T1000 (cell line): ENCODE data around the gene PPTC7.
"Not testable (repeated sequence)": the region's sequence is repeated elsewhere in the genome, so short reads cannot be mapped to it uniquely, and the experiment has no call there.

Source experiments
- DNase-seq: peaks from one replicate; lab custom pipeline; 2025; ENCODE audit warnings: mixed read lengths; lab: John Stamatoyannopoulos, UW

The PPTC7 gene, protein sequence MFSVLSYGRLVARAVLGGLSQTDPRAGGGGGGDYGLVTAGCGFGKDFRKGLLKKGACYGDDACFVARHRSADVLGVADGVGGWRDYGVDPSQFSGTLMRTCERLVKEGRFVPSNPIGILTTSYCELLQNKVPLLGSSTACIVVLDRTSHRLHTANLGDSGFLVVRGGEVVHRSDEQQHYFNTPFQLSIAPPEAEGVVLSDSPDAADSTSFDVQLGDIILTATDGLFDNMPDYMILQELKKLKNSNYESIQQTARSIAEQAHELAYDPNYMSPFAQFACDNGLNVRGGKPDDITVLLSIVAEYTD

DNA sequence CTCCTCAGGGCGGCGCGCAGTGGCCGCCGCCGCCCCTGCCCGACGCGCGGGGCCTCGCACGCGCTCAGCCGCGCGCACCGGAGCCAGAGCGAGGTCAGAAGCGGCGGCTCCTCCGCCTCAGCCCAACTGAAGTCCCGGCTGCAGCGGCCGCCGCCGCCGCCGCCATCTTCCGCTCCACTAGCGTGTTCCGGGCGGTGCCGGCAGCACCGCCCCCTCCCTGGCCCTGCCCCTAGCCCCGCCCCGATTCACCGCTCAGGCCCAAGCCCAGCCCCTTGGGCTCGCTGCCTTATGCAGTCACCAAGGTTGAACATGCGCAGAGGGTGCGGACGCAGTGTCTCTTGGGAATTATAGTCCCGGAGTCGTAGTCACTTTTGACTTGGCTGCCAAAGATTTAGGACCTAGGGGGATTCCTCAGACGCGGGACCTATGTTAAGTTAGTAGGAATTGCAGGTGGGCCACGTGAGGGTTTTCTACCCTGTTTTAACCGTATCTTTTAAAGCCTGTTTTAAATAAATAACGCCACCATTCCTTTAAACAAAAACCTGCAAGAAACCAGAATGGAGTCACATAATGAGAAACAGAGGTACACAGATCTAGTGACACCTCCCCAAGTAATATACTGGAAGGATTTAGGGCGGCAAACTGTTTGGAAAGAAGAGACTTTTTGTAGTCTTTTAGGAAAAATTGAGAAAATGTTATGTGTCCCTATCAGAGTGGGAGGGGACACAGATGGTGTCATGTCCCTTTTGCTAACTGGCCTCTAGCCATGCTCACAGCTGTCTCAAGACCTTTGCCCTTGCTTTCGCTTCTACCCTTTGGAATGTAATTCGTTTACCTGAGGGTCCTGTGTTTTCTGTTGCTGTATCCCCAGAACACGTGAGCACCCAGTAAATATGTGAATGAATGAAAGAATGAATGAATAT lies at the start of gene PPTC7:
Gene PPTC7, minus strand, starts transcription at position 182 of the 923 bp plus-strand sequence. CDS start 287 bp downstream, outside the sequence.
- DNase-seq, result peak; percentile 87

DNA sequence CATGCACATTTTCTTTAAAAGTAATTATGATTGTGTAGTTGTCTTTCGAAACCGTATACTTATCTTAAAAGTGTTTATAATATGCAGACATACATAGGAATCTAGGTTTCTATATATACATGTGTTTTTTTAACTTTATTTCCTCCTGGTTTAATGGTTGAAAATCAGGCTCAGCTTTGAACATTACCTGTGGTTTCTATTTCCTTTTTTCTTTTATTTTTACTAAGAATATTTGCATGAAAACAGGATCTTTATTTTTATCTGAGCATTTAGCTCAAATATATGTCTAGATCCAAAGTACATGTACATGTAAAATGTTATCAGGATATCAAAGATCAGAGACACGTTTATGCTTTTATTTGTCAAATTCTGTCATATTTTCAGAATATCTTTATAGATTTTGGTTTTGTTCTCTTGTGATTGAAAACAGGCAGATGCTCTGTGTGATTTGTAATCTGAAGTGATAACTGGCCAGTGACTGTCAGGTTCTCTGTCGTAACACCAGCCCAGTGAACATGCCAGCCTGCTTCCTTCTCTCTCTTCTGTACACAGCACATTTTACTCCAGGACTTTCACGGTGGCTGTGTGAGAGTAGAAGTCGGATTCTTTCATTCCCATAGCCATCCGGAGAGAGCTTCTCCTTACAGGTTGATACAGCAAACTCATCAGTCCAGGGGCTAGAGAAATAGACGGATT lies 44.5 kb upstream of the PPTC7 start:
- no peak for DNase-seq

DNA sequence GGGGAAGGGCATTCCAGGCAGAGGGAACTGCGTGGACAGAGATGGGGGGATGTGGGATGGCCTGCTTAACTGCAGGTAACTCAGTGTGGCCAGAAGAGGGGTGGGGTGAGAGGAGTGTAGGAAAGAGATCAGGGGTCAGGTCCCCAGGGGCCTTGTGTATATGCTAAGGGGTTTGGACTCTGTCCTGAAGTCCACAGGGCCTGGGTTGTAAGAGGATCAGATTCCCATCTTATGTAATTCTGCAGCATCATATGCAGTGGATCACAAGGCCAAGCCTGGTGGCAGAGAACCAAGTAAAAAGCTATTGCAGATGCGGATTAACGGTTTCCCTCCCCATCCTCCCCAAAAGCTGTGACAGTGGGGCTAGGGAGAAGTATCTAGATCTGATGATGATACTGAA lies 39.5 kb upstream of the PPTC7 start:
- no peak for DNase-seq

DNA sequence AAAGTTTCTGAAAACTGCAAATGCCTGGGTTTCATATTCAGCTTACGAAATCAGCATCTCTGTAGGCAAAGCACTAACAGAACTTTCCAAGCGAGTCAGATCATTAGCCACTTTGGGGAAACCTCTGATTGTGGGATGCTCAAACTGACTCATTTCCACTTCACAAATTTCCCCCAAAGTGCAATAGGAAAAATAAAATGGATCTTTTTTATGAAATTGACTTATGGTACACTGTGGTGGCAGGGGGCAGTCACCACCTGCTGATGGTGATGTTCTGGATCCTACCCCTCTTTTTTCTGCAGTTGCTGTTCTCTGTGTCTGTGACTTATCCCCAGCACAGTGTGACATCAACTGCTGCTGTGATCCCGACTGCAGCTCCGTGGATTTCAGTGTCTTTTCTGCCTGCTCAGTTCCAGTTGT lies 36.4 kb upstream of the PPTC7 start:
- DNase-seq, result no peak

DNA sequence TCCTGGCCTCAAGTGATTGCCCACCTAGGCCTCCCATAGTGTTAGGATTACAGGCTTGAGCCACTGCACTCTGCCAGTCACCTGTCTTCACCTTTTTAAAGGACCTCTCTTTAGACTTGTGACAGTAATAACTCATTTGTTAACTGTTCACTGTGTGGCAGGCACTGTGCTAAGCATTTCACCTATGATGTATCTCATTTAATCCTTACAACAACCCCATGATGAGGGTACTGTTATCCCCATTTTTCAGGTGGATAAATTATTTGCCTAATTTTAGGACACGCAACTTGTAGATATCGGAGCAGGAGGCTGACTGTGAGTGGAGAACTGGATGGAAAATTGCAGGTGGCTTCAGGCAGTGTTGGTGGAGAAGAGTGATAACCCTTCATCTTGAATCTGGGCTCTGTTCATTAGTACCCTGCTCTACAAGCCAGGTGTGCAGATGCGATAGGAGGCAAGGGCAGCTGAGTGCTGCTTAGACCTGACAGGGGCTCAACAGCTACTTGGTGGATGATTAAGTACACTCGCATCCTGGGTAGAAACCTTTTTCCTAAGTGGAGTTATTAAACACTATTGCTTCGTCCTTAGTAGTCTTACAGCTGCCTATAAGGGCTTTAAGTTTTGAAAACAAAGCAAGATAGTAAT lies 33.5 kb upstream of the PPTC7 start:
- DNase-seq, result no peak

DNA sequence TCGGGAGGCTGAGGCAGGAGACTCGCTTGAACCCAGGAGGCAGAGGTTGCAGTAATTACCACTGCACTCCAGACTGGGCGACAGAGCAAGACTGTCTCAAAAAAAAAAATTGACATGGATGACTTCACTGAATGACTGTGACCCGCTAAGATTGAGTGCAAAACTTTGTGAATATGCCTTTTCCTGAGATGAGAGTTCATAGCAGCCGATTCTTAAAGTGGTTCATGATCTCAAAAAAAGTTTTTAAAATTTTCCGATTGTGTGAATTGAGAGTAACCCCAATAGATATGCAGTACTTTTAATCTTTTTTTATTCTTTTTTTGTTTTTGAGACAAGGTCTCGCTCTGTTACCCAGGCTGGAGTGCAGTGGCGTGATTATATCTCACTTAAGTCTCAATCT lies 32.1 kb upstream of the PPTC7 start:
- DNase-seq, result no peak

DNA sequence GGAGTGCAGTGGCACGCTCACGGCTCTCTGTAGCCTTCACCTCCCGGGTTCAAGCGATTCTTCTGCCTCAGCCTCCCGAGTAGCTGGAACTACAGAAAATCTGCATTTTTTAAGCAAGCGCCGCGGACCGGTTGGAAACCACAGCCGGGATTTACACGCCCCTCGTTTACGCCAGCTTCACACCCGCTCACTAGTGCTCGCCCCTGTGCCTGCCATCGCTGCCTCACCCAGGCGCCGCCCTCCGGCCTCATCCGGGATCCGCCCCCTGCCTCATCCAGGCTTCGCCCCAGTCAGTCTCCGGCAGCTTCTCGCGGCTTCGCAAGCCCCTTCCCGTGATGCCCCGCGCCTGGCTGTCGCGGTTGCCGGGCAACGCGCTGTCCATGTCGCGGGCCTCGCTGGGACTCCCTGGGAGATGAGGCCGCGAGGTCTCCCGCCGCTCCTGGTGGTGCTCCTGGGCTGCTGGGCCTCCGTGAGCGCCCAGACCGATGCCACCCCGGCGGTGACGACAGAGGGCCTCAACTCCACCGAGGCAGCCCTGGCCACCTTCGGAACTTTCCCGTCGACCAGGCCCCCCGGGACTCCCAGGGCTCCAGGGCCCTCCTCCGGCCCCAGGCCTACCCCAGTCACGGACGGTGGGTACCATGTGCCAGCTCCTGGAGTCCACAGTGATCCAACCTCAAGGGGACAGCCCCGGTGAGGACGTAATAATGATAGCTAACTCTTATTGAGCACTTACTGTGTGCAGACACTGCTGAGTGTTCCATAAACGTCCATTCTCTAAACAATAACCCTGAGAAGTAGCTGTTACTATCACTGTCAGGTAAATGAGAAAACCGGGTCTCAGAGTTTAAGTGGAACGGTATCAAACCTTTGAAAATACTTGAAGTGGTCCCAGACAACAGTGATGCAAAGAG lies 30.9 kb upstream of the PPTC7 start, which contains the start of gene TCTN1:
Gene TCTN1, plus strand, starts transcription at position 359 of the 914 bp plus-strand sequence. Its CDS starts 54 bp downstream, at position 413.
- peak; percentile 92 for DNase-seq

DNA sequence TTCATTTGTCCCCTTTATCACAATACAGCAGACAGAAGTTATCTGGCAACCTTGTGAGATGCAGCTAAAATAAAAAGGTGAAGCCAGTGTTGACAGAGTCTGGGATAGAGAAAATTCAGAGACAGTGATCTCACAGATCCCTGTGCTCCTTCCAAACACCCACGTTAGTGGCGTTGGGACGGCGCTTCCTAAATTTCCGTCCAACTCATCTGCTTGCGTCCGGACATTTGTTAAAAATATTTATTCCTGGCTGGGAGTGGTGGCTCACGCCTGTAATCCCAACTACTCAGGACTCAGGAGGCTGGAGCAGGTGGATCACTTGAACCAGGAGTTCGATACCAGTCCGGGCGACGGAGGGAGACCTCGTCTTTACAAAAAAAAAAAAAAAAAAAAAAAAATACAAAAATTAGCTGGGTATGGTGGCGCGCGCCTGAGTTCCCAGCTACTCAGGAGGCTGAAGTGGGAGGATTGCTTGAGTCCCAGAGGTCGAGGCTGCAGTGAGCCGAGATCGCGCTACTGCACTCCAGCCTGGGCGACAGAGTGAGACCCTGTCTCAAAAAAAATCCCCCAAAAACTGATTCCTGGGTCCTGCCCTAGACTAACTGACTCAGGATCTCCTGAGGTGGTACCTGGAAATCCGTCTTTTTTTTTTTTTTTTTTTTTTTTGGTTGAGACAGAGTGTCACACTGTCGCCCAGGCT lies 30.1 kb upstream of the PPTC7 start:
- no peak for DNase-seq

DNA sequence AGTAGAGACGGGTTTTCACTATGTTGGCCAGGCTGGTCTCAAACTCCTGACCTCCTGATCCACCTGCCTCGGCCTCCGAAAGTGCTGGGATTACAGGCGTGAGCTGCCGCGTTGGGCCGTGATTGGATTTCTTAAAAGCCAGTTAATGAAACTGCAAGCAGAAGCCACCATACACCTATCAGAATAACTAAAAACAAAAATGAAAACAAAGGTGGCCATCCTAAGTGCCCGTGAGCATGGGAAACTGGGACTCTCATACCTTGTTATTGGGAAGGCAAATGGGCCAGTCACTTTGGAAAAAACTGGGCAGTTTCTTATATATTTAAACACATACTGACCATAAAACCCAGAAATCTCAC lies 23.1 kb upstream of the PPTC7 start:
- DNase-seq, result no peak

DNA sequence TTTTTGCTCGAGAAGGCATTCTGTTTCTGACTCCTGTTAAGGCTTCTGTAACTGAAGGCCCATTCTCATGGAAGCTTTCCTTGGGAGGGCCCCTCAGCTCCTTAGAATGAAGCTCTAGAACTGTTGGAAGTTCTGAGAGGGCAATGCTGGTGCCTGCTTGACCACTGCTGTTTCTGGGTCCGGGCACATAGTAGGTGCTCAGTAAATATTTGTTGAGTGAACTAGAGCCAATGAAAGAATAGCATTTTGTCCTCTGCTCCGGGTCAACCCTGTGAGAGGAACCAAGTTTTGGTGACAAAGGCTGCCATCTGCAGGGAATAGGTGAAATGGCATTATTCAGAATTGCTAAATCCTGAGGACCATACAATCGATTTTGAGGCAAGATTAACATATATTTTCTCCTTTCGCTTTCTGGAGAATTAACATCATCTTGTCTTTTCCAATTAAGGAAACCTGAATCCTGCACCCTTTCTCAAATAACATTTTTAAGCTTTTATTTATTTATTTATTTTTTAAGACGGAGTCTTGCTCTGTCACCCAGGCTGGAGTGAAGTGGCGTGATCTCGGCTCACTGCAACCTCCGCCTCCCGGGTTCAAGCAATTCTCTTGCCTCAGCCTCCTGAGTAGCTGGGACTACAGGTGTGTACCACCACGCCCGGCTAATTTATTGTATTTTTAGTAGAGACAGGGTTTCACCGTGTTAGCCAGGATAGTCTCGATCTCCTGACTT lies 19.1 kb upstream of the PPTC7 start:
- not testable (repeated sequence) for DNase-seq

DNA sequence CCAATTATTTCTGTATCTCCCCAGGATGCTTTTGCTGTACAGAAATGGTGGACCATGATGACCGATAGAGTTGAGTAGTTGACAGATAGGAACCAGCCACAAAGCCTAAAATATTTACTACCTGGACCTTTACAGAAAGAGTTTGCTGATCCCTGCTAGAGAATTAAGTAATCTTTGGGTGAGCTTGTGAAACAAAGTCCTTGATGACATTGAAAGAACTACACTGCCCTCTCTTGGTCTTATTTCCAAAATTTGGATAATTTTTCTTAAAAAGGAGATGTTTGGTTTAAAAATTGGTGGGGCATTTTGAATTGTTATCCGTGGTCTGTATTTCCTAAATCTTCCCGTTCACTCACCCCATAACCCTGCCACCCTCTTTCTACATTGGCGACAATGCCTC lies 17.1 kb upstream of the PPTC7 start:
- no peak for DNase-seq

DNA sequence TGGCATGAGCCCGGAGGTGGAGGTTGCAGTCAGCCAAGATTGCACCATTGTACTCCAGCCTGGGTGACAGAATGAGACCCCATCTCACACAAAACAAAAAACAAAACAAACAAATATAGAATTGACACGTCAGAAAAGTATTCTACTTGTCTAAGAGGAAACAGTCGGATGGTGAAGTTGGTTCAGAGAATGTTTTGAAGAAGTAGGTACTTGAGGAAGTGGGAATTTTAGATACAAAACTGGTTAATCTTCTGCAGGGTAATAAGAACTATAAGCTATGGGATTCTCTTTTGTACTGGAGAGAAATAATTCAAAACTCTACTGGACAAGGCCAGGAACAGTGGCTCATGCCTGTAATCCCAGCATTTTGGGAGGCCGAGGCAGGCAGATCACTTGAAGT lies 16.2 kb upstream of the PPTC7 start:
- no peak for DNase-seq

DNA sequence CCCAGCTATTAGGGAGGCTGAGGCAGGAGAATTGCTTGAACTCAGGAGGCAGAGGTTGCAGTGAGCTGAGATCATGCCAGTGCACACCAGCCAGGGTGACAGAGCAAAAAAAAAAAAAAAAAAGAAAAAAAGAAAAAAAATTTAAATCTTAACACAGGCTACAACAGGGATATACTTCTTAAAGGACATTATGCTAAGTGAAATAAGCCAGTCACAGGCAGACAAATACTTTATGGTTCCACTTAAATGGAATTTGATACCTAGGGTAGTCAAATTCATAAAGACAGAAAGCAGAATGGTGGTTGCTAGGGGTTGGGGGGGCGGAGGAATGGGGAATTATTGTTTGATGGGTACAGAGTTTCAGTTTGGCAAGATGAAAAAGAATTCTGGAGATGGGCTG lies 14.8 kb upstream of the PPTC7 start:
- DNase-seq, result no peak

DNA sequence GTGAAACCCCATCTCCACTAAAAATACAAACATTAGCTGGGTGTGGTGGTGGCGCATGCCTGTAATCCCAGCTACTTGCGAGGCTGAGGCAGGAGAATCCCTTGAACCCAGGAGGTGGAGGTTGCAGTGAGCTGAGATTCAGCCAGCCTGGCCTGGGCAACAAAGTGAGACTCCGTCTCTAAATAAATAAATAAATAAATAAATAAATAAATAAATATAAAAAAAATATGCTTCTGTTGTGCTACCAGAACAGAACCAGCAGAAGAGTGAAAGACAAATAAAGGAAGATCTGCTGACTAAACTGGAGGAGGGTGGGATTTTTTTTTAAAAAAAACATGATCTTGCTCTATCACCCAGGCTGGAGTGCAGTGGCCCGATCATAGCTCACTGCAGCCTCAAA lies 9.8 kb upstream of the PPTC7 start:
- not testable (repeated sequence) for DNase-seq

DNA sequence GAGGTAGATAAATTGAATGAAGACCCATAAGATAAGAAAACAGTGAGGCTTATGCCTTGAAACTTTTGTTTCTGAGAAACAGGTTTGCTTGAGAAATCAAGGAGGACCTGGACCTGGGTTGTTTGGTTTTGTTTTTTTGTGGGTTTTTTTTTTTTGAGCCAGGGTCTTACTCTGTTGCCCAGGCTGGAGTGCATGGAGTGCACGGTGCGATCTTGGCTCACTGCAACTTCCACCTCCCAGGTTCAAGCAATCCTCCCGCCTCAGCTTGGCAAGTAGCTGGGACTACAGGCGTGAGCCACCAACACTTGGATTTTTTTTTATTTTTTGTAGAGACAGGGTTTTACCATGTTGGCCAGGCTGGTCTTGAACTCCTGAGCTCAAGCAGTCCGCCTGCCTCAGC lies 9.0 kb upstream of the PPTC7 start:
- DNase-seq, result no peak

DNA sequence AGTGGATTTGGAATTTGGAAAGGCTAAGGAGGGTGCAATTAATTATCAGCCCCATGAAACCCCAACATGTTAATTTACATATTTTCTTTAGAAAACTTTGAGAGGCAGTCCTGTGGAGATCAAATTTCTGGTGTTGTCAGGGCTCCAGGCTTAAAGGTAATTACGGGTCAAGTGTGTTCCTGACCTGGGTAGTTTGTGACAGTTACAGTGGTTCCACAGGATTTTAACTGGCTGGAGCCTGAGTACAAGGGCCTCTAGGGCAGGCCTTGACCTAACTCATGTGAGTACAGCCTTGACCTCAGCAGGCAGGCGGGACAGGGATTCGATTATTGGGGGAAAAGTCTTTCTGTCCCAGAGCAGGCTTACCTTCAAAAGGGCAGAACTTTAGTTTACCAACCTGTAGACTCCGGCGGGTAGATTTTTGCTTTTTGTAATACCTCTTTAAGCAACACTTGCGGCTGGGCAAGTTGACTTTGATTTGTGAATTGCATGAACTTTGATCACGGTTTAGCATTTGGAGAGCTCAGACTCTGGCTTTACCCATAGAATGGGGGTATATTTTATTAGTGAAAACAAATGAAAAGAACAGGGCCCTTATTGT lies 8.4 kb upstream of the PPTC7 start:
- no peak for DNase-seq

DNA sequence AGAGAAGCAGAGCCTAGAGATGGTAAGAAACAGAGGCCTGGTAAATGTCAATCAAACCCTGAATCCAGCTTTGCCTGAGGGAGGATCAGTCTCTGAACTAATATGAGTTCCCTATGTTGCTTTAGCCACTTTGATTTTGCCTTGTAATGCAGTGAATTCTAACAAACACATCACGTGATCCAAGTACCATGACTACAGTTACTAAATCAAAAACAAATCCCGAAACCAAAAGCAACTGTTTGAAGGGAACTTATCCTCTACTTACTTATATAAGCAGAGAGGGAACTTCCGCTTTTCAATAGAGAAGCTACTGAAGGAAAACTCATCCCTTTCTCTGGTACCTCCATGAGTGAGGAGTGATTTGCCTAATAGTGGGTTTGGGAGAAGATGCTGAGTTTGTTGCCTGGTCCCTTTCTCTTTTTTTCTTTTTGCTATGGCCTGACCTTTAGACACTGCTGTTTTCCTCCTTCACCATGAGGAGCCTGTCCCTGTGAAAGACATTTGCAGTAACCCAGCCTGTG lies 7.7 kb upstream of the PPTC7 start:
- DNase-seq, result no peak

DNA sequence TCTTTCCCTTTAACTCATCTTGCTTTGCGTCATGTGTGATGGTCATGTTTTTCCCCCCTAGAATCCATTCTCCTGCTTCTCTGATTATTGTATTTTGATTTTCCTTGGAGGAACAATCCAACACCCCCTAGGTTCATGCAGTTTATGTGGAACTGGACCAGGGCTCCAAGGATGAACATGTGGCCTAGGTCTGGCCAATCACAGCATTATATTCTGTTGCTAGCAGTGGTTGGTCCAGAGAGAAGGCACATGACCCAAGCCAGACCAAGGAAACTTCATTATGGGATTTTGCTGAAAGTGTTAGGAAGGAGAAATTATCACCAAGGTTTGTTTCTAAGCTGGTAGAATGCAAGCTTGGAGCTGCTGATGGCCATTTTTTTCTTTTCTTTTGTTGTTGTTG lies 6.9 kb upstream of the PPTC7 start:
- DNase-seq, result no peak

DNA sequence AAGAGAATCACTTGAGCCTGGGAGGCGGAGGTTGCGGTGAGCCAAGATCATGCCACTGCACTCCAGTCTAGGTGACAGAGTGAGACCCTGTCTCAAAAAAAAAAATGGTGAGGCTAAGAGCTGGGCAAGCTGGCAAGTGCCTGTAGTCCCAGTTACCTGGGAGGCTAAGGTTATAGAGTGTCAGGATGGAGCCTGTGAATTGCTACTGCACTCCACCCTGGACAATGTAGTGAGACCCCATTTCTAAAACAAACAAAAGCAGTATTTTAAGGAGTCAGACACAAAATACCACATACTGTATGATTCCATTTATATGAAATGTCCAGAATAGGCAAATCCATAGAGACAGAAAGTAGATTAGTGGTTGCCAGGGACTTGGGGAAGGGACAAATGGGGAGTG lies 4.0 kb upstream of the PPTC7 start:
- not testable (repeated sequence) for DNase-seq
